NK-92 (cell line): ENCODE measurements around the gene KRTAP4-12.
"Not testable (repeated sequence)": the region's sequence is repeated elsewhere in the genome, so short reads cannot be mapped to it uniquely, and the experiment has no call there.

Experiments
- DNase-seq: peaks from one replicate; lab custom pipeline; 2025; ENCODE audit not compliant: unreplicated experiment; lab: John Stamatoyannopoulos, UW

The KRTAP4-12 gene

GRCh38 chr17:41123991-41124371 lies at the start of gene KRTAP4-12:
Gene KRTAP4-12 (minus strand): TSS chr17:41124182. CDS start chr17:41124122, 60 bp downstream.
- not testable (repeated sequence) for DNase-seq

GRCh38 chr17:41171886-41172285 lies 47.9 kb upstream of the KRTAP4-12 start:
- no peak for DNase-seq

GRCh38 chr17:41168121-41168520 lies 44.1 kb upstream of the KRTAP4-12 start, which contains the start of gene KRTAP4-3:
Gene KRTAP4-3 (minus strand): TSS chr17:41168221. CDS start chr17:41168172, 49 bp downstream.
- DNase-seq = no peak

- DNase-seq = no peak
These were observed 43.6 kb upstream of the KRTAP4-12 start for GRCh38 chr17:41167561-41167960.

- DNase-seq = no peak
These were observed 39.8 kb upstream of the KRTAP4-12 start for GRCh38 chr17:41163828-41164227.

GRCh38 chr17:41160648-41161047 lies 36.7 kb upstream of the KRTAP4-12 start, which contains the start of gene KRTAP4-4:
Gene KRTAP4-4 (minus strand): TSS chr17:41160748. CDS start chr17:41160691, 57 bp downstream.
- DNase-seq = no peak

GRCh38 chr17:41160190-41160589 lies 36.2 kb upstream of the KRTAP4-12 start:
- not testable (repeated sequence) for DNase-seq

- DNase-seq = no peak
These were observed 29.9 kb upstream of the KRTAP4-12 start for GRCh38 chr17:41153856-41154255.

GRCh38 chr17:41151525-41151924 lies 27.5 kb upstream of the KRTAP4-12 start:
- no peak for DNase-seq

- no peak for DNase-seq
These were observed 26.0 kb upstream of the KRTAP4-12 start for GRCh38 chr17:41150026-41150425.

GRCh38 chr17:41149652-41149985 lies 25.6 kb upstream of the KRTAP4-12 start, which contains the start of gene KRTAP4-5:
Gene KRTAP4-5 (minus strand): TSS chr17:41149825. CDS start chr17:41149767, 58 bp downstream.
- DNase-seq = no peak

- DNase-seq = not testable (repeated sequence)
These were observed 25.1 kb upstream of the KRTAP4-12 start for GRCh38 chr17:41148971-41149651.

- no peak for DNase-seq
These were observed 23.7 kb upstream of the KRTAP4-12 start for GRCh38 chr17:41147531-41148204.

GRCh38 chr17:41145261-41145660 lies 21.3 kb upstream of the KRTAP4-12 start:
- no peak for DNase-seq

- no peak for DNase-seq
These were observed 20.9 kb upstream of the KRTAP4-12 start for GRCh38 chr17:41144846-41145245.

GRCh38 chr17:41141361-41141760 lies 17.4 kb upstream of the KRTAP4-12 start:
- no peak for DNase-seq

GRCh38 chr17:41140360-41141131 lies 16.6 kb upstream of the KRTAP4-12 start, which contains the start of gene KRTAP4-6:
Gene KRTAP4-6 (minus strand): TSS chr17:41140544. CDS start chr17:41140487, 57 bp downstream.
- DNase-seq = no peak

- not testable (repeated sequence) for DNase-seq
These were observed 15.9 kb upstream of the KRTAP4-12 start for GRCh38 chr17:41139865-41140264.

GRCh38 chr17:41133880-41134735 lies 10.1 kb upstream of the KRTAP4-12 start:
- no peak for DNase-seq

GRCh38 chr17:41131979-41132378 lies 8.0 kb upstream of the KRTAP4-12 start:
- DNase-seq = no peak
